22Rv1 (cell line): ENCODE measurements around the gene NFATC3.

Source experiments
- H3K27ac ChIP-seq: fragments of 450-650 bp; 2 replicates; pipeline ENCODE4 v1.5.1; 2017
- CTCF ChIP-seq: fragments of 450-650 bp; IDR thresholded peaks from 2 replicates; pipeline ENCODE4 v1.5.1; 2017; ENCODE audit warnings: mild to moderate bottlenecking
- ZFX ChIP-seq: fragments of 450-650 bp; IDR thresholded peaks from 2 replicates; pipeline ENCODE4 v1.6.1; 2017; ENCODE audit warnings: antibody characterized with exemption, borderline replicate concordance

Gene NFATC3

GRCh38 chr16:68246121-68246520, 161.0 kb downstream of the NFATC3 start:
- TF ChIP-seq ZFX (no peak), CTCF (no peak)
- H3K27ac ChIP-seq = no peak overlapping the region

GRCh38 chr16:68246666-68247065, 161.5 kb downstream of the NFATC3 start:
- H3K27ac ChIP-seq = no peak overlapping the region
- no peak for TF ChIP-seq ZFX
- TF ChIP-seq CTCF = no peak

- TF ChIP-seq ZFX (no peak), CTCF (no peak)
- no peak overlapping the region for H3K27ac ChIP-seq
These were observed 162.2 kb downstream of the NFATC3 start for GRCh38 chr16:68247400-68247799.

- H3K27ac ChIP-seq = no peak overlapping the region
- TF ChIP-seq CTCF = no peak
- TF ChIP-seq ZFX = no peak
These were observed 162.8 kb downstream of the NFATC3 start for GRCh38 chr16:68247932-68248331.

GRCh38 chr16:68249371-68249770, 164.2 kb downstream of the NFATC3 start:
- no peak overlapping the region for H3K27ac ChIP-seq
- no peak for TF ChIP-seq CTCF
- TF ChIP-seq ZFX = no peak

GRCh38 chr16:68250951-68251350, 165.8 kb downstream of the NFATC3 start:
- no peak overlapping the region for H3K27ac ChIP-seq
- no peak for TF ChIP-seq ZFX
- no peak for TF ChIP-seq CTCF

- TF ChIP-seq ZFX (no peak), CTCF (no peak)
- no peak overlapping the region for H3K27ac ChIP-seq
These were observed 166.7 kb downstream of the NFATC3 start for GRCh38 chr16:68251832-68252231.
